T-cell (primary cell): Measurements from ENCODE around the gene ATP2B2. TPM values are rescaled to one million over a fixed set of nuclear protein-coding genes. Genes with fewer than 3 reads are reported as not detected.
A peak's percentile ranks its signal among the peaks of the same experiment; 100 is the strongest.
"Not testable (repeated sequence)": the region's sequence is repeated elsewhere in the genome, so short reads cannot be mapped to it uniquely, and the experiment has no call there.

Source experiments
- ATAC-seq, 4 experiments: fragments of 200-7000 bp in 3 of 4; fragments of 150-1000 bp in 1 of 4; cut with Tn5 transposase; replicated peaks in 1 of 4; 1 replicate in 3 of 4; 2 replicates in 1 of 4; pipeline ENCODE4 v1.10.0; 2021; ENCODE audit warnings: moderate library complexity in 3 of 4, mild to moderate bottlenecking in 2 of 4, moderate number of reproducible peaks in 1 of 4
- CTCF ChIA-PET, 2 donors: fragments of 300-600 bp; sonication (Branson Sonifier 250); formaldehyde crosslinking; loops; one replicate each; lab custom pipeline; 2022; ENCODE audit warnings: antibody characterized with exemption in 2 of 2; lab: Charles Lee
- POLR2A ChIA-PET, 2 donors: fragments of 300-600 bp; sonication (Branson Sonifier 250); formaldehyde crosslinking; loops; one replicate each; lab custom pipeline; 2022; ENCODE audit warnings: antibody characterized with exemption in 2 of 2; lab: Charles Lee
- DNase-seq, 35 experiments: peaks; one replicate each; pipeline versions ENCODE4 v3.0.0 to v3.0.0-alpha.2; 2013 to 2023
- H3K27ac ChIP-seq: one replicate; pipeline ENCODE4 v1.5.1; 2013; ENCODE audit warnings: low read length
- H3K27me3 ChIP-seq, 2 experiments: replicated peaks in 1 of 2; 1 replicate in 1 of 2; 2 replicates in 1 of 2; pipeline versions ENCODE4 v1.6.1 to v1.7.0; 2013; ENCODE audit warnings: low read length in 1 of 2, mixed read lengths in 1 of 2; ENCODE audit not compliant: control insufficient read depth in 2 of 2, insufficient read depth in 2 of 2; ENCODE audit errors: extremely low read depth in 1 of 2
- H3K36me3 ChIP-seq, 2 donors: 1 replicate in 1 of 2; 2 replicates in 1 of 2; pipeline versions ENCODE4 v1.6.1 to v1.7.0; 2013; ENCODE audit warnings: low read length in 1 of 2; ENCODE audit not compliant: control insufficient read depth in 2 of 2, insufficient read depth in 1 of 2; ENCODE audit errors: extremely low read depth in 1 of 2
- H3K4me1 ChIP-seq, 2 experiments: 1 replicate in 1 of 2; 2 replicates in 1 of 2; pipeline versions ENCODE4 v1.6.1 to v1.7.0; 2013; ENCODE audit warnings: low read length in 2 of 2, mixed read lengths in 1 of 2; ENCODE audit not compliant: insufficient read depth in 2 of 2, control insufficient read depth in 1 of 2; ENCODE audit errors: extremely low read depth in 1 of 2
- H3K4me3 ChIP-seq, 2 donors: 1 replicate in 1 of 2; 2 replicates in 1 of 2; pipeline versions ENCODE4 v1.5.1 to v1.7.0; 2013; ENCODE audit warnings: mild to moderate bottlenecking in 2 of 2, low read length in 1 of 2, moderate library complexity in 1 of 2; ENCODE audit not compliant: control insufficient read depth in 1 of 2; ENCODE audit errors: extremely low read depth in 1 of 2
- H3K9me3 ChIP-seq: 2 replicates; pipeline ENCODE4 v1.7.0; 2013
- H3K27ac Mint-ChIP-seq, 2 donors: one replicate each; pipeline ENCODE4 v1.8.0; 2020 to 2021; ENCODE audit warnings: mild to moderate bottlenecking in 2 of 2, mixed read lengths in 2 of 2
- H3K27me3 Mint-ChIP-seq, 2 donors: one replicate each; pipeline ENCODE4 v1.8.0; 2021 to 2022; ENCODE audit warnings: mixed read lengths in 2 of 2
- H3K36me3 Mint-ChIP-seq: one replicate; pipeline ENCODE4 v1.8.0; 2021; ENCODE audit warnings: mixed read lengths
- H3K4me1 Mint-ChIP-seq, 3 donors: one replicate each; pipeline ENCODE4 v1.8.0; 2020 to 2022; ENCODE audit warnings: mixed read lengths in 3 of 3, mild to moderate bottlenecking in 1 of 3
- H3K4me3 Mint-ChIP-seq, 3 donors: one replicate each; pipeline ENCODE4 v1.8.0; 2020 to 2022; ENCODE audit warnings: mild to moderate bottlenecking in 3 of 3, mixed read lengths in 3 of 3, moderate library complexity in 3 of 3
- H3K9me3 Mint-ChIP-seq, 3 donors: one replicate each; pipeline ENCODE4 v1.8.0; 2020 to 2022; ENCODE audit warnings: mixed read lengths in 3 of 3
- WGBS: methylation state at CpG from one replicate; pipeline ENCODE4 v1.1.5; 2013; ENCODE audit warnings: missing lambda C conversion rate; ENCODE audit not compliant: insufficient coverage; 5-methylcytosine and 5-hydroxymethylcytosine counted together
- total RNA-seq, 35 experiments: library from RNA in 6 of 35; stranded (reverse) in 6 of 35; fragments of 120-200 nt in 1 of 35; gene quantifications; one replicate each; pipeline versions ENCODE4 v1.2.1 to v1.2.4 and lab custom pipeline; 2013 to 2026

The ATP2B2 gene
- total RNA-seq, 5 donors from 2014 or later (not counting 1 experiment from before 2014, with no cell fraction given), result not detected

DNA sequence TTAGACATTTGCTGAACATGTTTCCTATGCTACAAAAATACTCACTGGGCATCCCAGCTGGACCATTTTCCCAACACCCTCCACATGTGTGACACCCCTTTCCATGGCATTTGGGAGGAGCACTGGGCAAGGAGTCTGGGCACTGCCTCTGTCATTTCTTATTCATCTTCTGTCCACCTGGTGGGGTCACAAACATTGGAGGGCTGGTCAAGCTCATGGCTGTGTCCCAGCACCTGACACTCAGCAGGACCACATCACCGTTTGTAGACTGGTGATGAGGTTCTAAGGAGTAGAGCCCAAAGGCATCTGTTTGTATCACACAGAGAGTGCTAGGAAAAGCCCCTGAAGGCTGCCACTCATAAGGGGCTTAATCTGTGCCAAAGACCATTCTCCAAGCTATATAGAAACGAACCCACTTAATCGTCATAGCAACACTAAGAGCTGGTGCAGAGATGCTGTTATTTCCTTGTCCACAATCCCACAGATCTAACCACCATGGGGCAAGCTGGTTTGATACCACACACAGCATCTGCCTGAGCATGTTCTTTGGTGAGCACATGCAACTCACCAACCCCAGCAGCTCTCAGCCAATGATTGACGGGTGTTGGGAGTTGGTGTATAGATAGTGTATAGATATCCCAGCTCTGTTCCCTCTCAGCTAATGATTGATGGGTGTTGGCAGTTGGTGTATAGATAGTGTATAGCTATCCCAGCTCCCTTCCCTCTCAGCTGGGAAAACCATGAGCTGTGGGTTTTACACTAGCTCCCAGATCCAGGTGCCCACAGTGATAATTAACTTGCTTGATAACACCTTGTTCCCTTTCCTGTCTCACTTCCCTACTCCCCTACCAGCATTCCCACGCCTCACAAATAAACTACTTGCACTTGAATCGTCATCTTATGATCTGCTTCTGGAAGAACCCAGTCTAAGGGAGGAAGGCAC is 42.7 kb upstream of the ATP2B2 start:
- peaks cover 3 to 27% of the 10 kb centered on the region in 2 experiments for H3K4me1 ChIP-seq
- WGBS, result 86% methylated on average over 1 of the region's 6 CpGs
- H3K27me3 Mint-ChIP-seq, result peaks cover 2 to 7% of the 10 kb centered on the region in 2 donors
- H3K4me3 ChIP-seq, result no peak overlapping the region
- H3K27ac Mint-ChIP-seq, result no peak overlapping the region
- ChIA-PET CTCF (no interaction called here), POLR2A (no interaction called here)
- H3K4me3 Mint-ChIP-seq, result no peak overlapping the region
- ATAC-seq, result no peak
- H3K36me3 ChIP-seq, result no peaks in the 10 kb centered on the region
- H3K9me3 ChIP-seq, result no peaks in the 10 kb centered on the region
- H3K27me3 ChIP-seq, result peaks cover 3 to 4% of the 10 kb centered on the region in 2 experiments
- peaks cover 0 to 7% (median 2%) of the 10 kb centered on the region in 3 donors for H3K9me3 Mint-ChIP-seq
- no peak for DNase-seq
- H3K4me1 Mint-ChIP-seq, result peaks cover 16 to 48% (median 32%) of the 10 kb centered on the region in 3 donors
- no peak overlapping the region for H3K27ac ChIP-seq
- no peaks in the 10 kb centered on the region for H3K36me3 Mint-ChIP-seq

GRCh38 chr3:10547413-10547812 is 42.0 kb upstream of the ATP2B2 start:
- H3K4me3 Mint-ChIP-seq, result no peak overlapping the region

DNA sequence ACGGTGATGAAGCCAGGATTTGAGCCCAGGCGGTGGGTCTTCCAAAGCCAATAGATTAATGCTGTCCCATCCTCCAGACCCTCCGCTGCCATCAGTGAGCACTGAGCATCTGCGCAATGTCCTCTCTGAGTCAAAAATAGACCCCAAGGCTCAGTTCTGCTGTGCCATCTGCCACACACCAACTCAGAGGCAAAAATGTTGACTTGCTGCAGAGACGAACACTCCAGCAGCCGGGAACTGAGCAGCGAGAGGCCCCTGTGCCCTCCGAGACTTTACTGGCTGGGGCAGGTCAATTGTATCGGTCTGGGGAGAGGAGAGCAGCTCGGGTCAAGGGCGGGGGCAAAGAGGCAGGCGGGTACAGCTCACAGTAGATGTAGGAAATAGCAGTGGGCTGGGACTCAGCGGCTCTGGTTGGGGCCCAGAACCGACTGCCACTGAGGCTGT is 41.5 kb upstream of the ATP2B2 start:
- ChIA-PET POLR2A (no interaction called here), CTCF (no interaction called here)
- no peak overlapping the region for H3K27ac Mint-ChIP-seq
- DNase-seq (peak in 2 of 35 experiments; percentile 1 to 4), ATAC-seq (no peak)
- H3K9me3 Mint-ChIP-seq, result peaks cover 0 to 17% (median 13%) of the 10 kb centered on the region in 3 donors
- peaks cover 2 to 7% of the 10 kb centered on the region in 2 donors for H3K27me3 Mint-ChIP-seq
- H3K4me1 ChIP-seq, result peaks cover 3 to 14% of the 10 kb centered on the region in 2 experiments
- H3K9me3 ChIP-seq, result no peaks in the 10 kb centered on the region
- H3K27me3 ChIP-seq, result peaks cover 3 to 4% of the 10 kb centered on the region in 2 experiments
- no peaks in the 10 kb centered on the region for H3K36me3 ChIP-seq
- H3K4me1 Mint-ChIP-seq, result peaks cover 6 to 35% (median 20%) of the 10 kb centered on the region in 3 donors
- no peak overlapping the region for H3K27ac ChIP-seq
- WGBS, result 90% methylated on average over 9 of the region's 14 CpGs
- no peak overlapping the region for H3K4me3 ChIP-seq
- H3K36me3 Mint-ChIP-seq, result no peaks in the 10 kb centered on the region
- H3K4me3 Mint-ChIP-seq, result no peak overlapping the region

More at GRCh38 chr3:10547413-10547812, 42.0 kb upstream of the ATP2B2 start:
- DNase-seq, result no peak
- ATAC-seq, result no peak
- peaks cover 2 to 7% of the 10 kb centered on the region in 2 donors for H3K27me3 Mint-ChIP-seq
- Histone ChIP-seq H3K27me3 (peaks cover 3 to 4% of the 10 kb centered on the region in 2 experiments), H3K4me3 (no peak overlapping the region), H3K36me3 (no peaks in the 10 kb centered on the region), H3K9me3 (no peaks in the 10 kb centered on the region), H3K4me1 (peaks cover 3 to 20% of the 10 kb centered on the region in 2 experiments), H3K27ac (no peak overlapping the region)
- POLR2A ChIA-PET, result no interaction called here
- WGBS, result 81% methylated on average over 5 of the region's 7 CpGs
- no peaks in the 10 kb centered on the region for H3K36me3 Mint-ChIP-seq
- H3K27ac Mint-ChIP-seq, result no peak overlapping the region
- H3K4me1 Mint-ChIP-seq, result peaks cover 12 to 41% (median 26%) of the 10 kb centered on the region in 3 donors
- peaks cover 0 to 14% (median 9%) of the 10 kb centered on the region in 3 donors for H3K9me3 Mint-ChIP-seq
- CTCF ChIA-PET, result no interaction called here

GRCh38 chr3:10546181-10546624 is 40.8 kb upstream of the ATP2B2 start:
- H3K36me3 Mint-ChIP-seq, result no peaks in the 10 kb centered on the region
- H3K9me3 ChIP-seq, result no peaks in the 10 kb centered on the region

GRCh38 chr3:10542518-10542917 is 37.1 kb upstream of the ATP2B2 start:
- Histone ChIP-seq H3K27me3 (peaks cover 3 to 4% of the 10 kb centered on the region in 2 experiments), H3K27ac (no peak overlapping the region), H3K9me3 (no peaks in the 10 kb centered on the region), H3K4me3 (no peak overlapping the region), H3K36me3 (no peaks in the 10 kb centered on the region), H3K4me1 (no peaks in the 10 kb centered on the region)
- DNase-seq, result no peak
- Mint-ChIP-seq H3K27ac (no peak overlapping the region), H3K36me3 (no peaks in the 10 kb centered on the region), H3K27me3 (peaks cover 22 to 24% of the 10 kb centered on the region in 2 donors), H3K9me3 (peaks cover 8 to 31% (median 22%) of the 10 kb centered on the region in 3 donors), H3K4me1 (peaks cover 0 to 1% (median 0%) of the 10 kb centered on the region in 3 donors), H3K4me3 (no peak overlapping the region)
- no peak for ATAC-seq
- ChIA-PET CTCF (no interaction called here), POLR2A (no interaction called here)
- no CpG with 5 or more reads among the region's 2 CpGs for WGBS

More at GRCh38 chr3:10546181-10546624, 40.8 kb upstream of the ATP2B2 start:
- DNase-seq, result peak in 2 of 35 experiments; percentile 10 to 21
- Histone ChIP-seq H3K4me3 (no peak overlapping the region), H3K27me3 (peaks cover 3 to 4% of the 10 kb centered on the region in 2 experiments), H3K27ac (no peak overlapping the region), H3K36me3 (no peaks in the 10 kb centered on the region), H3K4me1 (peaks cover 0 to 9% of the 10 kb centered on the region in 2 experiments)
- Mint-ChIP-seq H3K9me3 (peaks cover 0 to 22% (median 20%) of the 10 kb centered on the region in 3 donors), H3K4me1 (peaks cover 4 to 29% (median 14%) of the 10 kb centered on the region in 3 donors), H3K27ac (no peak overlapping the region), H3K4me3 (no peak overlapping the region), H3K27me3 (peaks cover 2 to 8% of the 10 kb centered on the region in 2 donors)
- ATAC-seq, result no peak
- 75% methylated on average over 1 of the region's 5 CpGs for WGBS
- CTCF ChIA-PET, result no interaction called here
- POLR2A ChIA-PET, result no interaction called here

GRCh38 chr3:10540347-10540746 is 35.0 kb upstream of the ATP2B2 start:
- H3K27me3 ChIP-seq, H3K36me3 ChIP-seq, H3K4me1 ChIP-seq, H3K27ac ChIP-seq, H3K4me3 ChIP-seq, ATAC-seq, H3K27ac Mint-ChIP-seq, DNase-seq, H3K36me3 Mint-ChIP-seq, H3K9me3 ChIP-seq, H3K4me3 Mint-ChIP-seq, POLR2A ChIA-PET, CTCF ChIA-PET, H3K4me1 Mint-ChIP-seq: not testable (repeated sequence)
- WGBS, result no CpG with 5 or more reads among the region's 6 CpGs
- Mint-ChIP-seq H3K27me3 (peaks cover 29 to 32% of the 10 kb centered on the region in 2 donors), H3K9me3 (peaks cover 8 to 31% (median 22%) of the 10 kb centered on the region in 3 donors)
